ENCODE data around the gene POGLUT2. TPM values are rescaled to one million over a fixed set of nuclear protein-coding genes. Genes with fewer than 3 reads are reported as not detected.

POGLUT2 gene
- total and polyA plus RNA-seq, 2 experiments from 2014 or later, result 14.6 to 17.5 TPM

- TF ChIP-seq NANOG (IDR thresholded peaks at IDR 0.05; ENCODE audit: borderline replicate concordance) (no peak), CREB1 (CRISPR knock-in tag; IDR thresholded peaks at IDR 0.05; ENCODE audit: low read depth) (no peak)
Measured at GRCh38 chr13:102814025-102814607, 15.3 kb upstream of the POGLUT2 start (continued).

DNA sequence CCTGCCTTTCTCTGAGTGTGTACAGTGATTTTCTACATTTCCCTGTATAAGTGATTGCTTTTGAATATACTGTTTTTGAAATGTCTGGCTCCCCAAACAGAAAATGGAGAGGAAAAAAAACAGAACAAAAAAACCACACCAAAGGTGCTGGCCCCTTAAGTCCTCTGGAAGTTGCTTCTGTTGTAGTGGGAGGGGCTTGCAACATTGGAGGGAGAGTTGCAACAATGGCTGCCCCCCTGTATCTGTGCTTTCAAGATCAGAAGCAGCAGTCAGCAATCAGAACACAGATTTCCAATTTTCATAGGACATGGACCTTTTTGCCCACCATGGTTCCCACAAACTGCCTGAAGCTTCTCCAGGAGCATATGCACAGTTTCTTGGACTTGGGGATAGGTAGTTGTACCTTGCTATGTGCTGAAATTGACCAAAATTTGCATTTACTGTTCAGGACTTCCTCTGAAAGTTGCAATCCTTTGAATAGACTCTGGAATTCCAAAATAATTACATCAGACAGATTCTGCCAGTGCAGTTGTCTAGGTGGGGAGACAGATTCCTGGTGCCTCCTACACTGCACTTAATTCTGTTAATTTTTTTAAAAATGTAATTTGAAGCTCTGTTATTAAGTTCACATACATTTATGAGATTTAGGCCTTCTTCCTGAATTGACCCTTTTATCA is 14.0 kb upstream of the POGLUT2 start:
- H3K4me3 ChIP-seq, result no peak overlapping the region
- no peak overlapping the region for H2AFZ ChIP-seq
- Mint-ChIP-seq H3K27ac (no peak overlapping the region), H3K36me3 (ENCODE audit: low read depth) (peaks cover 10% of the 10 kb centered on the region; the same call in 2 of the 3 replicates), H3K9me3 (peaks cover 5% of the 10 kb centered on the region; the same call in 1 of the 3 replicates), H3K27me3 (ENCODE audit: insufficient read depth, low read depth, poor library complexity) (no peaks in the 10 kb centered on the region), H3K4me3 (no peak overlapping the region), H3K4me1 (0 out of 3 replicates have a peak, but pooled peaks cover 3% of the 10 kb centered on the region)
- no peak for ATAC-seq
- no peaks in the 10 kb centered on the region for H3K36me3 ChIP-seq (ENCODE audit: insufficient read depth)
- no peaks in the 10 kb centered on the region for H3K9me2 ChIP-seq (ENCODE audit: insufficient read depth)
- peak; percentile 32 for DNase-seq (ENCODE audit: low spot score)
- no peaks in the 10 kb centered on the region for H3K27me3 ChIP-seq (ENCODE audit: insufficient read depth)
- no peak overlapping the region for H3K4me2 ChIP-seq
- H3K79me2 ChIP-seq (replicated peaks; ENCODE audit: insufficient read depth), result no peaks in the 10 kb centered on the region
- H3K4me1 ChIP-seq (ENCODE audit: insufficient read depth), result no peaks in the 10 kb centered on the region
- H4K20me1 ChIP-seq (replicated peaks; ENCODE audit: insufficient read depth), result no peaks in the 10 kb centered on the region
- no peaks in the 10 kb centered on the region for H3F3A ChIP-seq (replicated peaks; ENCODE audit: low read depth)
- no peak overlapping the region for H3K27ac ChIP-seq (ENCODE audit: low read depth)
- TF ChIP-seq POLR2AphosphoS5 (IDR thresholded peaks at IDR 0.05; ENCODE audit: low read depth), result no peak
- TF ChIP-seq EZH2phosphoT487 (IDR thresholded peaks at IDR 0.05; ENCODE audit: unreplicated experiment), result no peak
- no peak for TF ChIP-seq ETS1 (IDR thresholded peaks at IDR 0.05)
- no peak for TF ChIP-seq ZNF331 (CRISPR knock-in tag; IDR thresholded peaks at IDR 0.05; ENCODE audit: low read depth)
- no peak for TF ChIP-seq NANOG (IDR thresholded peaks at IDR 0.05; ENCODE audit: borderline replicate concordance)
- TF ChIP-seq CTCF (conservative IDR thresholded peaks at IDR 0.05; ENCODE audit: low read depth in 2 of 2), result no peak
- no peak for TF ChIP-seq REST (IDR thresholded peaks at IDR 0.05; ENCODE audit: unreplicated experiment)
- TF ChIP-seq, protein P1, sequence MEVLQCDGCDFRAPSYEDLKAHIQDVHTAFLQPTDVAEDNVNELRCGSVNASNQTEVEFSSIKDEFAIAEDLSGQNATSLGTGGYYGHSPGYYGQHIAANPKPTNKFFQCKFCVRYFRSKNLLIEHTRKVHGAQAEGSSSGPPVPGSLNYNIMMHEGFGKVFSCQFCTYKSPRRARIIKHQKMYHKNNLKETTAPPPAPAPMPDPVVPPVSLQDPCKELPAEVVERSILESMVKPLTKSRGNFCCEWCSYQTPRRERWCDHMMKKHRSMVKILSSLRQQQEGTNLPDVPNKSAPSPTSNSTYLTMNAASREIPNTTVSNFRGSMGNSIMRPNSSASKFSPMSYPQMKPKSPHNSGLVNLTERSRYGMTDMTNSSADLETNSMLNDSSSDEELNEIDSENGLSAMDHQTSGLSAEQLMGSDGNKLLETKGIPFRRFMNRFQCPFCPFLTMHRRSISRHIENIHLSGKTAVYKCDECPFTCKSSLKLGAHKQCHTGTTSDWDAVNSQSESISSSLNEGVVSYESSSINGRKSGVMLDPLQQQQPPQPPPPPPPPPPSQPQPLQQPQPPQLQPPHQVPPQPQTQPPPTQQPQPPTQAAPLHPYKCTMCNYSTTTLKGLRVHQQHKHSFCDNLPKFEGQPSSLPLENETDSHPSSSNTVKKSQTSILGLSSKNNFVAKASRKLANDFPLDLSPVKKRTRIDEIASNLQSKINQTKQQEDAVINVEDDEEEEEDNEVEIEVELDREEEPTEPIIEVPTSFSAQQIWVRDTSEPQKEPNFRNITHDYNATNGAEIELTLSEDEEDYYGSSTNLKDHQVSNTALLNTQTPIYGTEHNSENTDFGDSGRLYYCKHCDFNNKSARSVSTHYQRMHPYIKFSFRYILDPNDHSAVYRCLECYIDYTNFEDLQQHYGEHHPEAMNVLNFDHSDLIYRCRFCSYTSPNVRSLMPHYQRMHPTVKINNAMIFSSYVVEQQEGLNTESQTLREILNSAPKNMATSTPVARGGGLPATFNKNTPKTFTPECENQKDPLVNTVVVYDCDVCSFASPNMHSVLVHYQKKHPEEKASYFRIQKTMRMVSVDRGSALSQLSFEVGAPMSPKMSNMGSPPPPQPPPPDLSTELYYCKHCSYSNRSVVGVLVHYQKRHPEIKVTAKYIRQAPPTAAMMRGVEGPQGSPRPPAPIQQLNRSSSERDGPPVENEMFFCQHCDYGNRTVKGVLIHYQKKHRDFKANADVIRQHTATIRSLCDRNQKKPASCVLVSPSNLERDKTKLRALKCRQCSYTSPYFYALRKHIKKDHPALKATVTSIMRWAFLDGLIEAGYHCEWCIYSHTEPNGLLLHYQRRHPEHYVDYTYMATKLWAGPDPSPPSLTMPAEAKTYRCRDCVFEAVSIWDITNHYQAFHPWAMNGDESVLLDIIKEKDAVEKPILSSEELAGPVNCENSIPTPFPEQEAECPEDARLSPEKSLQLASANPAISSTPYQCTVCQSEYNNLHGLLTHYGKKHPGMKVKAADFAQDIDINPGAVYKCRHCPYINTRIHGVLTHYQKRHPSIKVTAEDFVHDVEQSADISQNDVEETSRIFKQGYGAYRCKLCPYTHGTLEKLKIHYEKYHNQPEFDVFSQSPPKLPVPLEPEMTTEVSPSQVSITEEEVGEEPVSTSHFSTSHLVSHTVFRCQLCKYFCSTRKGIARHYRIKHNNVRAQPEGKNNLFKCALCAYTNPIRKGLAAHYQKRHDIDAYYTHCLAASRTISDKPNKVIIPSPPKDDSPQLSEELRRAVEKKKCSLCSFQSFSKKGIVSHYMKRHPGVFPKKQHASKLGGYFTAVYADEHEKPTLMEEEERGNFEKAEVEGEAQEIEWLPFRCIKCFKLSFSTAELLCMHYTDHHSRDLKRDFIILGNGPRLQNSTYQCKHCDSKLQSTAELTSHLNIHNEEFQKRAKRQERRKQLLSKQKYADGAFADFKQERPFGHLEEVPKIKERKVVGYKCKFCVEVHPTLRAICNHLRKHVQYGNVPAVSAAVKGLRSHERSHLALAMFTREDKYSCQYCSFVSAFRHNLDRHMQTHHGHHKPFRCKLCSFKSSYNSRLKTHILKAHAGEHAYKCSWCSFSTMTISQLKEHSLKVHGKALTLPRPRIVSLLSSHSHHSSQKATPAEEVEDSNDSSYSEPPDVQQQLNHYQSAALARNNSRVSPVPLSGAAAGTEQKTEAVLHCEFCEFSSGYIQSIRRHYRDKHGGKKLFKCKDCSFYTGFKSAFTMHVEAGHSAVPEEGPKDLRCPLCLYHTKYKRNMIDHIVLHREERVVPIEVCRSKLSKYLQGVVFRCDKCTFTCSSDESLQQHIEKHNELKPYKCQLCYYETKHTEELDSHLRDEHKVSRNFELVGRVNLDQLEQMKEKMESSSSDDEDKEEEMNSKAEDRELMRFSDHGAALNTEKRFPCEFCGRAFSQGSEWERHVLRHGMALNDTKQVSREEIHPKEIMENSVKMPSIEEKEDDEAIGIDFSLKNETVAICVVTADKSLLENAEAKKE (CRISPR knock-in tag; IDR thresholded peaks at IDR 0.05), result no peak
- TF ChIP-seq JUNB (IDR thresholded peaks at IDR 0.05; ENCODE audit: unreplicated experiment), result no peak
- TF ChIP-seq CREB1 (CRISPR knock-in tag; IDR thresholded peaks at IDR 0.05; ENCODE audit: low read depth), result no peak
- TF ChIP-seq ZNF114 (CRISPR knock-in tag; IDR thresholded peaks at IDR 0.05), result no peak

Measured in GM23338 (cell line).